NOMO-1 treated with dmso at 0.1 percent for 144 hours (cell line): Measurements from ENCODE around the gene ENTPD2.

Experiments
- DNase-seq: peaks from one replicate; lab custom pipeline; 2025; ENCODE audit not compliant: unreplicated experiment; lab: John Stamatoyannopoulos, UW

Gene ENTPD2

DNA sequence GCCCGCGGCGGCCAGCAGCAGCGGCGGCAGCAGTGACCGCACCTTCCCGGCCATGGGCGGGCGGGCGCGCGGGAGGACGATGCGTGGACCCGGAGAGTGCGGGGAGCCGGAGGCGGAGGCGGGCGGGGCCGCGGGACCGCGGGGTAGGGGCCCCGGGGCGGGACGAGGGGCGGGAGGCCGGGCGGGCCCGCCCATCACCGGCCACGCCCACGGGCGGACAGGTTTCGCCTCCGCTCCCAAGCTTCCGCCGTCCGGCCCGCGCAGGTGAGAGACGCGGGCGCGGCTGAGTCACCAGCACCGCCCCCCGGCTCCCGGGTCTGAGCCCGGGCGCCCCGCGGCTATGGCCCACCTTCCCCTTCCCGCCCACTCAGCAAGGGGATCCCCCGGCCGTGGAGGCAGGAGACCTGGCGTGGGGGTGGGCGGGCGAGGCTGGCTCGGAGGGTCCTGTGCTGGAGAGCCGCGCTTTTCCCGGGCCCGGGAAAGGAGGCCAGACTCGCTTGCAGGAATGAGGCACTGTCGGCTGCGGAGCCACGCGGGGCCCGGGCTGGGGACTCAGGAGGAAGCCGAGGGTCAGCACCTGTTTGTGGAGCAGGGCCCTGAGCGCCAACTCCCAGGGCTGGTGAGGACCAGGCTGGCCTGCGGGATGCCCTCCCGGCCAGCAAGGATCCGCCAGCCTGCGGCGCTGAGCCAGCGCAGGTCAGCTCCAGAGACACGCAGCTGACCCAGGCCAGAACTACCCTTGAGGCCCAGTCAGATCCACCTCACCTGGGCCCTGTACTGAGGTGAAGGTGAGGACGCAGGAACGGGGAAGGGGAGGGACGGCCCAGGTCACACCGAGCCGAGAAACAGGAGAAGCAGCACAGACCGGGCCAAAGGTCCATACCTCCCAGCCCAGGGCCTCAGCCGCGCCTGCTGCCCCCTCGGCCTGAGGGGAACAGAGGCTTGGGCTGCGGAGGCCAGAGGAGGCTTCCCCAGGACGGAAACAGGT, at the start of gene ENTPD2:
TSS of gene ENTPD2 (minus strand) at position 118 of the 988 bp plus-strand sequence. CDS start at position 54, 64 bp downstream.
- no peak for DNase-seq

DNA sequence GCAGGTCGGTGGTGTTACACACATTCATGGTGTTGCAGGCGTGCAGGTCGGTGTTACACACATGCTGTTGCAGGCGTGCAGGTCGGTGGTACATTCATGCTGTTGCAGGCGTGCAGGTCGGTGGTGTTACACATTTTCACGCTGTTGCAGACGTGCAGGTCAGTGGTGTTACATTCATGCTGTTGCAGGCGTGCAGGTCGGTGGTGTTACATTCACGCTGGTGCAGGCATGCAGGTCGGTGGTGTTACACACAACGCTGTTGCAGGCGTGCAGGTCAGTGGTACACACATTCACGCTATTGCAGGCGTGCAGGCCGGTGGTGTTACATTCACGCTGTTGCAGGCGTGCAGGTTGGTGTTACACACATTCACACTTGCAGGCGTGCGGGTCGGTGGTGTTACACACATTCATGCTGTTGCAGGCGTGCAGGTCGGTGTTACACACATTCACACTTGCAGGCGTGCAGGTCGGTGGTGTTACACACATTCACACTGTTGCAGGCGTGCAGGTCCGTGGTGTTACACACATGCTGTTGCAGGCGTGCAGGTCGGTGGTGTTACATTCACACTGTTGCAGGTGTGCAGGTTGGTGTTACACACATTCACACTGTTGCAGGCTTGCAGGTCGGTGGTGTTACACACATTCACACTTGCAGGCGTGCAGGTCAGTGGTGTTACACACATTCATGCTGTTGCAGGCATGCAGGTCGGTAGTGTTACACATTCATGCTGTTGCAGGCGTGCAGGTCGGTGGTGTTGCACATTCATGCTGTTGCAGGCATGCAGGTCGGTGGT, 49.5 kb upstream of the ENTPD2 start:
- DNase-seq = no peak

- DNase-seq = no peak
These were observed 45.4 kb upstream of the ENTPD2 start for GRCh38 chr9:137099231-137099630.

DNA sequence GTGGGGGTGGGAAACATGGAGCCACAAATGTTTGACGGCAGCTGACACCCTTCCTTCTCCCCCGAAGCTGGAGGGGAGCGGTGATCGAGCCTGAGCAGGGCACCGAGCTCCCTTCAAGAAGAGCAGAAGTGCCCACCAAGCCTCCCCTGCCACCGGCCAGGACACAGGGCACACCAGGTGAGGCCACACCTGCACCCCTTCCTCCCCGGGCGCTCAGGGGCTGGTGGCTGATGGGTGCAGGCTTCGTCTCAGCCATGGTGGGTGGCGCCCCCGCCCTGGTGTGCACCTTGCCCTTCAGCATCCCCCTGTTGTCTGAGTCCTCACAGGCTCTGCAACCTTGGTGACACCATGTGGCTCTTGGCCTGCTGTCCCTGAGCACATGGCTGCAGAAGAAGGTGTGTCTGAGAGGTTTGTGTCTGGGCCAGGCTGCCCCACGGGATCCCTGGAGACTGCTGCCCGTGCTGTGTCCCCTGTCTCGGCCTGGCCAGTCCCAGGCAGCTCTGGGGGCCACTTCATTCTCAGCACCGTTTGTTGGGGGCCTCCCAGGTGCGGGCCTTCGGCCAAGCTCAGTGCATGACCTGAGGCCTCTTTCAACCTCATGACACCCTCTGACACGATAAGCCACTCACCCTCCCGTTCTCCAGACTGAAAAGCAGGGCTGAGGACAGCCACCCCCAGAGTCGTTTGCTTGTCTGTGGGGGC, 44.1 kb upstream of the ENTPD2 start:
- DNase-seq = no peak

DNA sequence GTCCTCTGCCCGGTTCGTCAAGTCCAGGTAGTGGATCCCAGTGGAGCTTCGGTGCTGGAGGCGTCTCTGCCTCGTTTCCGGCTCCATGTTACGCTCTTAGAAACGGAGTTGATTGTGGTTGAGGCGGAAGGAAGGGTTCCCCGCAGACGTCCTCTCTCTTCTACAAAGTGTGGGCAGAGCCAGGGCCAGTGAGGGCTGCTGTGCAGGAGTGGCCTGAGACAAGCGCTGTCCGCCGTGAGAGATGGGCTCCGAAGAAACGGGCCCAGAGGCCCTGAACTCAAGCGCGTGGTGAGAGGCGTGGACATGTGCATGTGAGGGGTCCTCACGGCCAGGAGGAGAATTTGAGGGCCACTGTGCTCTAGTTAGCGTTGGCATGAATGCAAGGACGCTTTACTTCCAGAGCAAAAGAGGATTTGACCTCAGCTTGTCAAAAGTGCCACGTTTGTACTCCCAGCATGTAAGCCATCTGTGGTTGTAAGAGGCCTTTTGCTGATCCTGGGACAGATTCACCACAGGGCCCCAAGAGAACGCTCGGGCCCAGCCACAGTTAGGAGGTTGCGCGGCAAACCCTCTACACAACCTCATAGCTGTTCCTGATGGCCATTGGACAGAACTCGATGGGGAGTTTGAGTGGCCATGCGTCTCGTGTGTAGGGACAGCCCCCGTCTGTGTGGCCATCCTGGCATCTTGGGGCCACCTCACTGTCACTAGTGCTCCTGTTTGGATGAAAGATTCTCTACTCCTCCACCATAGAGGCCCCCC, 43.1 kb upstream of the ENTPD2 start:
- DNase-seq = no peak

DNA sequence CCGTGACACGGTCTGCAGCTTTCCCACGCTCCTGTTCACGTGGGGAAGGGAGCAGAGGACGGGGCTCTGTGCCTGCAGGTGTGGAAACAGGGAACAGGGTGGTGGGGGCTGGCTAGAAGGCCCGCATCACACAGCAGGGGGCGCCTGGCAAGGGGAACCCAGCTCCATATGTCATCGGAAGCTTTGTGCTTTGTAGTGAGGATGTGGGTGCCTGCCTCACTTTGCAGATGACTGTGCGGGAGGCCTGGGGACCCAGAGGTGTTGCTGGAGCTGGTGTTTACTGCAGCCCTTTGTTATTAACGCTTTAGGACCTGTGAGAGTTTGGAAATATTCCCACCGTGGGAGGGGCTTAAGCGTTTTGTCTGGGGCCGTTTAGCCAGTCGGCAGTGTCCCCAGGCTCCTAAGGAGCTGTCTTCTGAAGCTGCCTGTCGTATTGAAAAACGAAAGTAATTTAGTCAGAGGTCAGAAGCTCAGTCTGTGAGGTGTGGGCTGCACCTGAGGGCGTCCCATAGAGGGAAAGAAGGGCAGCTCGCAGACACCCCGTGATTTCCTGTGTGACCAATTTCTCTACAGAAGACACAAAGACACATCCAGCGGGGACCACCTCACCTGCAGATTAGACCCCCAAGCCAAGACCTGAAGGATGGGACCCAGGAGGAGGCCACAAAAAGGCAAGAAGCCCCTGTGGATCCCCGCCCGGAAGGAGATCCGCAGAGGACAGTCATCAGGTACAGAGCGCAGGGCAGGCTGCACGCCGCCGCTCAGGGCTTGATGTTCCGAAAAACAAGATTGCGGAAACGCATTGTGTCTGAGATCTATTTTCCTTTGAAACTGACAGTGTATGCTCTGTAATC, 42.0 kb upstream of the ENTPD2 start:
- no peak for DNase-seq

DNA sequence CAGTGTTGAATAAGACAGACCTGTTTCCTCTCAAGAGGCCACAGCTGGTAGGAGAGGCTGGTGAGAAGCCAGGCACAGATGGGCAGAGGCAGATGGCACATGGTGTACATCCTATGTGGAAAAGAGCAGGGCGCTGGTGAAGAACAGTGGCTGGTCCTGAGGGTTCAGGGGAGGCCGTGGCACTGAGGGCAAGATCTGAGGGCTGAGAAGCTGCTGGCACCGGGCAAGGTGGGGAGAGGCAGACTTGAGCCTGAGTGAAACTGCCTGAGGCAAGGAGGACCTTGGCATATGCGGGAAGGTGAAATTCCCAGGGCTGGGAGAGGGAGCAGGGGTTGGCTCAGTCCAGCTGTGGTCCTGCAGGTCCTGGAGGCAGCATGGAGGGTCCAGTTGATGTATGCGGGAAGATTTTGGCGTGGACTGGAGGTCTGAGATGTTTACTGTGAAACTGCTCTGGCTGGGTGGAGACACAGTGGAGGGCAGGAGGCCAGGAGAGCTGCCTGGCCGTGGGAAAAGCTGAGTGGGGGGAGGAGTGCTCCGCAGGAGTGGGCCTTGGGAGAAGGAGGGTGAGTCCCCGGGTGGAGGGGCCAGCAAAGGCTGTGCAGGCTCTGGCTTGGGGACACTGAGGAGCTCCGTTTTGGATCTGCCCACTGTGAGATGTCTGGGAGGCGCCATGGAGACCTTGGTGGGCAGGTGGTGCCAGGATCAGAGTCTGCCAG, 35.5 kb upstream of the ENTPD2 start:
- DNase-seq = no peak

DNA sequence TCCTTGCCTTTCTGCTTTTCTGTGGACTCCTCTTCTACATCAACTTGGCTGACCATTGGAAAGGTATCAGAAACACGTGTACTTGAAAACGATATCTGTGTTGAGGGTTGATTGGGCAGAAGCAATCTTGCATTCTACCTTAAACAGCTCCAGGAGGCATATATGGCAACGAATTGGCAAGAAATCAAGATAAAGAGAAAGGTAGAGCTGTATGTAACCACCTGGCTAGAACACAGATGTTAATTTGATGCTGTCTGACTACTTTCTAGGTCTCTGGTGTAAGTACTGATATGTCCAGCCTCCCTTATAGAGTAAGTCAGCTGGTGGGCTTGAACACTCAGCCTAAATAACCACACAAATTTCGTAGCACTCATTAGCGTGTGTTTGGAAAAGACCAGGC, 34.3 kb upstream of the ENTPD2 start:
- DNase-seq = no peak

- DNase-seq = no peak
These were observed 33.6 kb upstream of the ENTPD2 start for GRCh38 chr9:137087409-137087925.

GRCh38 chr9:137086531-137087408, 32.9 kb upstream of the ENTPD2 start, which contains the start of gene MAN1B1:
Gene MAN1B1, plus strand, starts transcription at chr9:137086985. Its CDS starts 15 bp downstream, at chr9:137087000.
- DNase-seq = peak; percentile 100

- no peak for DNase-seq
These were observed 32.2 kb upstream of the ENTPD2 start for GRCh38 chr9:137085920-137086530.

DNA sequence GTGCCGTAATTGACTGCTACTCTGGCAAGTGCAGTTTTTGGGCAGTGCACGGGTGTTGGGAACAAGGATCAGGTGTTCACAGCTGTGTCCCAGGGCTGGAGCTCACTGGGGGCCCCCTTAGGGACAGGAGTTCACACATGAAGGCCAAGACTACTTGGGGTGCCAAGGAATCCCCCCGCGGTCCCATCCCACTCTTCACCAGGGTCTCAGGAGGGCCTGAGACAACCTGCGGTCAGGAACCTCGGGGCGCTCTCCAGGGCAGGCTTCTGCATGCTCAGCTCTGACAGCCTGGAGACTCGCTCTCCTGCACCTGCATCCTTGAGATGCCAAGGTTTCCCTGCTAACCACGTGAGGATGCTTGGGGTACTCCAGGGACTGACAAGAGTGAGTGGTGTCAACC, 30.7 kb upstream of the ENTPD2 start:
- no peak for DNase-seq

DNA sequence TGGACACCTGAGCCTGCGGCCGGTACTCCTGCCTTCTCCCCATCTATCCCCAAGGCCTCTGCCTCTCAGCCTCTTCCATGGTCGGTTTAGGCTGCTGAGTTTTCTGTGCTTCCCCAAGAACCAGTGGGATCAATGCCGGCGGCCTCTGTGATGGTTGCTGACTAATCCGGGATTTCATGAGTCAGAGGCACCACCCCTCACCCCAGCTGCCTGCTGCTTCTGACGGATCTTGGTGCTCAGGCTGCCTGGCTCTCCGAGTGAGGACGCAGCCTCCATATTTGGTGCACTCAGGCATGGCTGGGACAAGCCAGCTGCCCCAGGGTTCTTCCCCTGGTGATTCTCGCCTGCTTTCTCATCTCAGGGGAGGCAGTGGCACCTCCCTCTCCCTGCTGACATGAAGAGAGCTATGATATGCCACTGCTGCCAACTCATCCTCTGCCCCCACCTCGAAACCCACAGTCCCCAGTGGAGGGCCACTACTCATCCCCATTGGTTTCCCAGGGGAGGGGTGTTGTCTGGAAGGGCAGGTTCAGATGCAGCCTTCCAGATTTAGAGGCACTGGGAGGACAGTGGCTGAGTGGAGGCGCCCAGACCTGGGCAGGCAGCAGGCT, 29.6 kb upstream of the ENTPD2 start:
- DNase-seq = no peak

GRCh38 chr9:137082925-137083290, 29.0 kb upstream of the ENTPD2 start:
- no peak for DNase-seq

DNA sequence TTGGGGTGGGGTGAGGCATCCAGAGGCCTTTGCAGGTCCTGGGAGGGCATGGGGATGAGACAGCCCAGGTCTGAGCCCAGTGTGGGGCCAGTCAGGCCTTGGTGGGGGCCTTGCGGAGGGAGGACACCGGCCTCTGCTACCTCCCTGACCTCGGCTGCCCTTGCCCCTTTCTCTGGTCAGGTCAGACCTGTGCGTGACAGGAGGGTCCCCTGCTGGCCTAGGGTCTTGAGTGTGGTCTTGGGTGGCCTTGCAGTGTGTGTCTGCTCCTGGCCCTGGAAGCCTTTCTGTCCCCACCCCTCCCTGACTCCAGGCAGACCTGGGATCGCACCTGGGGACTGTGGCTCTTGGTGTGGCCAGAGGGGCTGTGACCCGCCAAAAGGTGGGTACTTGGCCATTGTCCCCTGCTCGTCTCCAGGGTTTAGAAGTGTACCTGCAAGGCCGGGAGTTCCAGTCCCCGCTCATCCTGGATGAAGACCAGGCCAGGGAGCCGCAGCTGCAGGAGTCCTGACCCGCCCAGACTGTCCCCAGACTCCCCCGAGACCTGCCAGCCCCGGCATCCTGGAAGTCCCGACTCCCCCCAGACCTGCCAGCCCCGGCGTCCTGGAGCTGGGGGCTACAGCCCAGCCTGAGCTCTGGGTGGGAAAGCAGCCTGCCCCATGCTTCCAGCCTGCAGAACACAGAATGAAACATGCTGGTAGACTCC, 28.5 kb upstream of the ENTPD2 start:
- no peak for DNase-seq
